Measurements from ENCODE around the gene RNF26. TPM values are rescaled to one million over a fixed set of nuclear protein-coding genes. Genes with fewer than 3 reads are reported as not detected.

RNF26 gene
- total and polyA plus RNA-seq, 2 donors (not counting 3 experiments of a cell fraction or from before 2014, with no cell fraction given), result 40.1 to 43.8 TPM

DNA sequence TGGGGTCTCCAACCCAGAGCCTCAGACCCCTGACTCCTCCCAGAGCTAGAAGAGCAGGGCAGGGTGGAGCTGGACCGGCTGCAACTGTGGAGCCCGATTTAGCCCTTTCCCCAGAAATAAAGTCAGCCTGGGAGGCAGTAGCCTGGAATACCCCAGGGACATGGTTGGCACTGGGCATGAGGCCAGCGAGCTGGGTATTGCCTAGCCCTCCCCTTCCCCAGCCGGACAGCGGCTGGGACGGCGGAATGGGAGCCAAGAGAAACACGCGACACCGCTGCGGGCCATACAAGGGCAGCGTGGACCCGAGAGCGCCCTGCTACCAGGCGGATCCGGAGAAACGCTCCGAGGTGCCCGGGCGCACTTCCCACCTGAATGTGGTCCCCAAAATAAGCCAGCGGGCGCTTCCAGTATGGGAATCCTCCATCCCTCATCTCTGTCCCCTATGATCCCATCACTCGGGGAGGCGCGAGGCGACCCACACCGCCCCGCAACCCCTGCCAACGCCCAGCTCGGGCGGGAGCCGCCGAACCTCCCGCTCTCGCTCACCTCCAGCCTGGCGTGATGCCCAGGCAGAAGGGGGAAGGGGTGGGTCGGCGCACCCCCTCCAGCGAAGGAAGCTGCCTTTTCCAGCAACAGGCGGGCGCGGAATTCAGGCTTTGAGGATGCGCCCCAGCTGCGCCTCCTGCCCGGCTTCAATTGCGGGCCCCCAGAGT is 18.2 kb upstream of the RNF26 start:
- peak overlapping the region; percentile 62 for H3K4me2 ChIP-seq (ENCODE audit: insufficient read depth, low read length)
- H3K36me3 ChIP-seq (ENCODE audit: control insufficient read depth in 2 of 2, extremely low read depth in 1 of 2, insufficient read depth in 2 of 2, low read length in 2 of 2), result peaks cover 9 to 32% of the 10 kb centered on the region in 2 experiments
- H3K4me3 ChIP-seq (replicated peaks in 1 of 3; ENCODE audit: insufficient read depth in 1 of 3, low read depth in 1 of 3, low read length in 3 of 3), result peak overlapping the region; percentile 87 to 93 (median 89)
- POLR2A ChIA-PET, result interaction anchor here (1.2 to 2.6 kb wide), 6 partner anchors 8 to 221 kb away, joined by 3 to 18 read pairs (median 5); partner anchors contain the start of gene DPAGT1
- intact Hi-C loops (cut with micrococcal nuclease), result loop anchor here (5.0 kb wide), 2 partner anchors 249 to 404 kb away; partner anchors contain the start of gene VPS11
- H4K20me1 ChIP-seq (replicated peaks; ENCODE audit: control insufficient read depth, extremely low read depth, insufficient read depth, low read length), result no peaks in the 10 kb centered on the region
- dilution Hi-C loops (cut with MboI; ENCODE audit: extremely low pct_ligation_motif_present, low sequenced_read_pairs), result no loop called here
- H3K79me2 ChIP-seq (ENCODE audit: control insufficient read depth, insufficient read depth, low read length), result peaks cover 61% of the 10 kb centered on the region
- no peak overlapping the region for H2AFZ ChIP-seq (ENCODE audit: low read depth, low read length)
- peak; percentile 42 for DNase-seq (ENCODE audit: low read depth, low spot score)
- H3K9me1 ChIP-seq (replicated peaks; ENCODE audit: control insufficient read depth, extremely low read depth, insufficient read depth, low read length), result no peaks in the 10 kb centered on the region
- TF ChIP-seq POLR2A (IDR thresholded peaks at IDR 0.05; ENCODE audit: low read depth, low read length) (no peak), MYC (IDR thresholded peaks at IDR 0.05; ENCODE audit: low read depth, low read length) (no peak), MAX (IDR thresholded peaks at IDR 0.05; ENCODE audit: insufficient read depth, insufficient read length) (no peak), JUN (IDR thresholded peaks at IDR 0.05; ENCODE audit: borderline replicate concordance, insufficient read depth, insufficient read length, low read depth) (no peak), GATA2 (IDR thresholded peaks at IDR 0.05; ENCODE audit: insufficient read depth, insufficient read length, low read depth, low read length) (no peak), EZH2 (IDR thresholded peaks at IDR 0.05; ENCODE audit: borderline replicate concordance, low read depth, low read length, severe bottlenecking) (no peak), FOS (IDR thresholded peaks at IDR 0.05; ENCODE audit: borderline replicate concordance, insufficient read depth, low read length) (no peak), CTCF (IDR thresholded peaks at IDR 0.05; ENCODE audit: extremely low read depth in 1 of 2, insufficient read depth in 1 of 2, low read depth in 1 of 2, low read length in 2 of 2) (no peak), POLR2AphosphoS5 (IDR thresholded peaks at IDR 0.05; ENCODE audit: insufficient read depth, low read depth, low read length) (no peak)
- no peaks in the 10 kb centered on the region for H3K9me3 ChIP-seq (replicated peaks; ENCODE audit: control insufficient read depth, insufficient read depth, low read length)
- peaks cover 52% of the 10 kb centered on the region for H3K4me1 ChIP-seq (ENCODE audit: control insufficient read depth, extremely low read depth, insufficient read depth, low read length)
- no peaks in the 10 kb centered on the region for H3K27me3 ChIP-seq (ENCODE audit: control insufficient read depth in 2 of 2, insufficient read depth in 2 of 2, low read length in 2 of 2)
- peak overlapping the region; percentile 81 for H3K9ac ChIP-seq (replicated peaks; ENCODE audit: extremely low read depth, insufficient read depth, low read length)
- TSS peak; percentile 28 for BruUV-seq (replicated peaks)
- peak overlapping the region; percentile 80 for H3K27ac ChIP-seq (ENCODE audit: insufficient read depth, low read depth, low read length)
- no peak for FAIRE-seq
- CTCF ChIA-PET, result interaction anchor here (3.0 to 15.9 kb wide), 3 partner anchors 8 to 23 kb away, joined by 22 to 301 read pairs (median 136); partner anchors contain the start of gene C1QTNF5
